BE2C (cell line): ENCODE results near the gene TRIM59.

Experiments
- DNase-seq: peaks from one replicate; pipeline ENCODE4 v3.0.0-alpha.2; 2020
- H3K27me3 ChIP-seq: fragments of 250-450 bp; sonication (Bioruptor Pico); 2 replicates; pipeline ENCODE4 v1.5.1; 2020; ENCODE audit warnings: mild to moderate bottlenecking
- H3K36me3 ChIP-seq: fragments of 250-450 bp; sonication (Bioruptor Pico); 2 replicates; pipeline ENCODE4 v1.5.1; 2020; ENCODE audit warnings: mild to moderate bottlenecking
- H3K4me1 ChIP-seq: fragments of 250-450 bp; sonication (Bioruptor Pico); 2 replicates; pipeline ENCODE4 v1.5.1; 2020
- H3K4me3 ChIP-seq: 2 replicates; pipeline ENCODE4 v1.5.1; 2011; ENCODE audit warnings: low read depth, low read length
- H3K9me3 ChIP-seq: fragments of 250-450 bp; sonication (Bioruptor Pico); 2 replicates; pipeline ENCODE4 v1.5.1; 2020
- TF ChIP-seq, protein P1 (sequence below): IDR thresholded peaks from 2 replicates; pipeline ENCODE4 v1.5.1; 2012; ENCODE audit warnings: mild to moderate bottlenecking, low read depth, low read length

TRIM59 gene

DNA sequence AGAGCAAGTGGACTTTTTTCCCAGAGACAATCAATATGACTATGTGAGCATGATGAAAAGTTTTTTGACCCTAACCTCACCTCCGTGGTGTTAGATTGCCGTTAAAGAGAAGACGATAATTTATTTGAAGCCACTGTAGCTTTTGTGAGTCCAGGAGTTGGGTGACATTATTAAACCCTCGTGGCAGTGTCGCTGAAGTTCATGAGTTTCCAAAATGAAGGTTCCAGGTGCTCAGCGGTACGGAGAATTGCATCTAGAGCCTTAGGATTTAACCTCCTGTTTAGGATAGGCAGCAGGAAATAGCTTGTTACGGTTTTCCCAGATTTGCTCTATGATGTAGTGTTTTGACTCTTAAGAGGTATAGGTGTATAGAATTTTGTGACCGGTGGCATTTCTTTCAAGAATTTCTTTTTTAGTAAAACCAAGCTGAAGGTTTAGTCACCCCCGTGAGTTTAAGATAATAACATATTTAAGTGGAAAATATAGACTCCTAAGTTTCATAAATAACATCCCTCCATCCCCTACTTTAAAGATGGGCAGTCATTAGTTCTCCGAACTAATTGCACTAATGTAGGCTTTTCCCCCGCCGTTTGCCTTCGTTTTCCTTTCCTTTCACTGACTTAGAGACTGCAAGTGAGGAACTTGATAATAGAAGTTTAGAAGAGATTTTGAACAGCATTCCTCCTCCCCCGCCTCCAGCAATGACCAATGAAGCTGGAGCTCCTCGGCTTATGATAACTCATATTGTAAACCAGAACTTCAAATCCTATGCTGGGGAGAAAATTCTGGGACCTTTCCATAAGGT is 48.1 kb downstream of the TRIM59 start:
- peak; percentile 38 for DNase-seq

DNA sequence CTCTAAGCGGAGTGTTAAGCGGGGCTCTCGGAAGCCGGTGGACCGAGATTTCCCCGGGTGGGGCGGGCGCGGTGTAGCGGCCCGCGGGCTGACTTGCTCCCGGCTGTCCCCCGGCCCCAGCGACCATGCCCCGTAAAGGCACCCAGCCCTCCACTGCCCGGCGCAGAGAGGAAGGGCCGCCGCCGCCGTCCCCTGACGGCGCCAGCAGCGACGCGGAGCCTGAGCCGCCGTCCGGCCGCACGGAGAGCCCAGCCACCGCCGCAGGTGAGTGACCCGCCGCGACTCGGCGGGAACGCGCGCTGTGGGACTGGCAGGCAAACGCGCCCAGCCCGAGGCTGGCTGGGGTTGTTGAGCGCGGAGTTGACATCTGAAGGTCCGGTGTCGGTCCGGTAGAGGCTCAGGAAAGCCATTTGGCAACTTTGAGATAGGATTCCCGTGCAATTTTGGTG is 48.9 kb downstream of the TRIM59 start:
- DNase-seq: peak; percentile 29
- TF ChIP-seq, protein P1, sequence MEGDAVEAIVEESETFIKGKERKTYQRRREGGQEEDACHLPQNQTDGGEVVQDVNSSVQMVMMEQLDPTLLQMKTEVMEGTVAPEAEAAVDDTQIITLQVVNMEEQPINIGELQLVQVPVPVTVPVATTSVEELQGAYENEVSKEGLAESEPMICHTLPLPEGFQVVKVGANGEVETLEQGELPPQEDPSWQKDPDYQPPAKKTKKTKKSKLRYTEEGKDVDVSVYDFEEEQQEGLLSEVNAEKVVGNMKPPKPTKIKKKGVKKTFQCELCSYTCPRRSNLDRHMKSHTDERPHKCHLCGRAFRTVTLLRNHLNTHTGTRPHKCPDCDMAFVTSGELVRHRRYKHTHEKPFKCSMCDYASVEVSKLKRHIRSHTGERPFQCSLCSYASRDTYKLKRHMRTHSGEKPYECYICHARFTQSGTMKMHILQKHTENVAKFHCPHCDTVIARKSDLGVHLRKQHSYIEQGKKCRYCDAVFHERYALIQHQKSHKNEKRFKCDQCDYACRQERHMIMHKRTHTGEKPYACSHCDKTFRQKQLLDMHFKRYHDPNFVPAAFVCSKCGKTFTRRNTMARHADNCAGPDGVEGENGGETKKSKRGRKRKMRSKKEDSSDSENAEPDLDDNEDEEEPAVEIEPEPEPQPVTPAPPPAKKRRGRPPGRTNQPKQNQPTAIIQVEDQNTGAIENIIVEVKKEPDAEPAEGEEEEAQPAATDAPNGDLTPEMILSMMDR: no peak
- peaks cover 46% of the 10 kb centered on the region for H3K36me3 ChIP-seq

More for the DNA sequence above, 48.1 kb downstream of the TRIM59 start:
- Histone ChIP-seq H3K36me3 (peaks cover 53% of the 10 kb centered on the region), H3K27me3 (no peaks in the 10 kb centered on the region), H3K9me3 (no peaks in the 10 kb centered on the region), H3K4me3 (peak overlapping the region; percentile 98), H3K4me1 (0 out of 2 replicates have a peak, but pooled peaks cover 3% of the 10 kb centered on the region)
- TF ChIP-seq, protein P1: no peak

DNA sequence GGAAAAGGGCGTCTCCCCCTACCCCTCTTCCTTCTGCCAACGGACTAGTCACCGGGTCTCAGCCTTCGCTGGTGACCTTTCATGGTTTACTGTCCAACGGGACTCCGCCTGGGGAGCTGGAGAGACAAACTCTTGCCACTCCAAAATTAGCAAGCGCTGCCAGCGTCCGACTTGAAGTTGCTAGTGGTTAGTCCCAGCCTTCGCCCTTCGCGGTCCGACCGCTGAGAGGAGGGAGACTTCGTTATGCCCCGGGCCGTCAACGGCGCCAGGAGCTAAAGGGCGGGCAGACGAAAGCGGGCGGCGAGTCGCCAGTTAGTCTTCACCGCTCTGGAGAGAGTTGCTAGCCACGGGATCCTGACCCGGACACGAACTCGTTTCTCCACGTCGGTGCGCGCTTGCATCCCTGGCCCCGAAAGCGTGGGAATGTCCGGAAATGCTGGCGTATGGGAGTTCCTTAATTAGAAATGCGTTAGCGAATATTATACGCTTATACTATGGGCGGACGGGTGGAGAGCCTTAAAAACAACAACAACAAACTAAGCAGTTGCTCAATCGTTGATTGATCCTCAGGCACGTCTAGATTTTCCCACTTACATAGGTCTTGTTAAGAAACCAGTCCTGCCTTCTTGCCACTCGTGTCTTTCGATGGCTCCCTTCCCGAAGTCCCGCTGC is 49.4 kb downstream of the TRIM59 start:
- H3K9me3 ChIP-seq: no peaks in the 10 kb centered on the region
- H3K36me3 ChIP-seq: peaks cover 40% of the 10 kb centered on the region
- H3K4me3 ChIP-seq: peak overlapping the region; percentile 98
- H3K4me1 ChIP-seq: no peaks in the 10 kb centered on the region
- peak; percentile 32 for DNase-seq
- no peaks in the 10 kb centered on the region for H3K27me3 ChIP-seq
- TF ChIP-seq, protein P1: no peak

More for the DNA sequence above, 48.9 kb downstream of the TRIM59 start:
- Histone ChIP-seq H3K27me3 (no peaks in the 10 kb centered on the region), H3K4me1 (0 out of 2 replicates have a peak, but pooled peaks cover under 1% of the 10 kb centered on the region), H3K9me3 (no peaks in the 10 kb centered on the region), H3K4me3 (peak overlapping the region; percentile 98)

DNA sequence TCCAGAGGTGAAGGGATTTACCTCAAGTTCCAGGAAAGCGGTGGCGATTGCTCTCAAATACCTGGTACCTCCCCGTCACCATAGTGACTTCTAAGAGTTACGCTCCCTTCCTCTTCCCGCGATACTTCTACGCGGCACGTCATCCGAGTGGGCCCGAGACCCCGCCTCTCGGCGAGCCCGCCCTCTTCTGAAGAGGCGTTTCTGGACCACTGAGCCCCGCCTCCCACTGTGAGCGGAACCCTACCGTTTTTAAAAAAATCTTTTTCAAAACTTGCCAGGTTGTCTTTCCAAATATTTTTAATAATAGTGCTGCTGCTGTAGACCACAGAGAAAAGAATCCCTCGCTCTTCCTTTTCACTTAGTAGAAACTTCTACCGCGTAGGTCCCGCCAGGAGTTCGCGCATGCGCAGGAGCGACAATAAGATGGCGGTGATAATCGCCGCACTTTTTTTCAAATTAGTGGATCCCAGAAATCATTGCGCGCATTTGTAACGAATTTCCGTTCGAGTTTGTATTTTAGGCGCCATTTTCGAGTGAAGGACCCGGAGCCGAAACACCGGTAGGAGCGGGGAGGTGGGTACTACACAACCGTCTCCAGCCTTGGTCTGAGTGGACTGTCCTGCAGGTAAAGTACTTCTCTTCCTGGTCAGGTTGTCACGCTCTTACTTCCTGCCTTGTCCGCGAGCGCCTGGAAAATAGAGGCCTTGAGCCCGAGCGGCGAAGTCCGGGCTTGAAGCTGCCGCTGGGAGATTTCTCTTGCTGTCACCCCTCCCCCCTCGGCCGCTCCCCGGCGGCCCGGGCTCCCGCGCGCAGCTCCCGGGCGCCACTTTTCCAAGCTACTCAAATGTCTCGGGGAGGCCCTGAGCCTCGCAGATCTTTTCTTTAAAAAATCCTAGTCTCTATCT is 50.2 kb downstream of the TRIM59 start, which contains the start of the genes IFT80 and SMC4:
Gene IFT80 (minus strand): TSS at position 101 of the 905 bp plus-strand sequence. CDS start 14,625 bp downstream, outside the sequence.
Gene SMC4 (plus strand): TSS at position 526 of the 905 bp plus-strand sequence. CDS start 1,177 bp downstream, outside the sequence.
- Histone ChIP-seq H3K9me3 (no peaks in the 10 kb centered on the region), H3K36me3 (peaks cover 32% of the 10 kb centered on the region), H3K27me3 (no peaks in the 10 kb centered on the region), H3K4me3 (peak within 1 kb of the TSS; percentile 98), H3K4me1 (no peaks in the 10 kb centered on the region)
- TF ChIP-seq, protein P1: no peak
- DNase-seq: peak; percentile 97

DNA sequence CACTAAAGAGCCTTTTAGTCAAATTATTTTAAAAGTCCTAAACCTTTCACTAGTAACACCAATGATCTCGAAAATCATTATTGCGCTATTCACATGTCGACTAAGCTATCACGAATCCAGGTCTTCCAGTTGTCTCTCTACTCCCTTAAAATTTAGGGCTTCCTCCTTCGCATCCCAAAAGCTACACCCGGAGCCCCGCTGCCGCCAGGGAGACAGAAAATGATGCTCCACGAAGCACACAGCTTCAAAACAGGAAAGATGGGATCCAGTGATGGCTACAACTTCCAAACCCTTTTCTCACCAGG is 50.8 kb downstream of the TRIM59 start:
- no peaks in the 10 kb centered on the region for H3K27me3 ChIP-seq
- TF ChIP-seq, protein P1: no peak
- peaks cover 27% of the 10 kb centered on the region for H3K36me3 ChIP-seq
- DNase-seq: no peak
- H3K9me3 ChIP-seq: no peaks in the 10 kb centered on the region
- H3K4me1 ChIP-seq: no peaks in the 10 kb centered on the region
- peak overlapping the region; percentile 98 for H3K4me3 ChIP-seq
